RKO (cell line): Measurements from ENCODE around the gene FBN1.

Experiments
- DNase-seq: peaks from one replicate; pipeline ENCODE4 v3.0.0-alpha.2; 2016; ENCODE audit warnings: low spot score

Gene FBN1

GRCh38 chr15:48366584-48367312, 278.8 kb downstream of the FBN1 start:
- DNase-seq = no peak

GRCh38 chr15:48365575-48365974, 279.9 kb downstream of the FBN1 start:
- no peak for DNase-seq

- DNase-seq = no peak
These were observed 282.0 kb downstream of the FBN1 start for GRCh38 chr15:48363474-48363873.

- no peak for DNase-seq
These were observed 283.8 kb downstream of the FBN1 start for GRCh38 chr15:48361685-48362084.

- peak; percentile 24 for DNase-seq
These were observed 284.7 kb downstream of the FBN1 start for GRCh38 chr15:48360841-48361240.
